Activated B cell treated with CpG ODN at 0.5 μM for 24 hours (primary cell): ENCODE results near the gene CRIP3. TPM values are rescaled to one million over a fixed set of nuclear protein-coding genes. Genes with fewer than 3 reads are reported as not detected.

Experiments
- ATAC-seq: fragments of 200-7000 bp; cut with Tn5 transposase; one replicate; pipeline ENCODE4 v1.10.0; 2021; ENCODE audit warnings: low read depth, mild to moderate bottlenecking, moderate library complexity
- CTCF ChIA-PET: fragments of 350-600 bp; sonication (Branson Sonifier 250); formaldehyde crosslinking; loops from one replicate; lab custom pipeline; 2021; ENCODE audit warnings: antibody characterized with exemption; lab: Charles Lee
- POLR2A ChIA-PET: fragments of 350-600 bp; sonication (Branson Sonifier 250); formaldehyde crosslinking; loops from one replicate; lab custom pipeline; 2021; ENCODE audit warnings: antibody characterized with exemption; lab: Charles Lee
- DNase-seq: peaks from one replicate; pipeline ENCODE4 v3.0.0; 2022
- H3K27ac Mint-ChIP-seq: one replicate; pipeline ENCODE4 v1.8.0; 2020; ENCODE audit warnings: mixed read lengths
- H3K27me3 Mint-ChIP-seq: one replicate; pipeline ENCODE4 v1.8.0; 2021; ENCODE audit warnings: mixed read lengths
- H3K36me3 Mint-ChIP-seq: one replicate; pipeline ENCODE4 v1.8.0; 2021; ENCODE audit warnings: low read depth, mixed read lengths
- H3K4me1 Mint-ChIP-seq: one replicate; pipeline ENCODE4 v1.8.0; 2021; ENCODE audit warnings: mixed read lengths
- H3K4me3 Mint-ChIP-seq: one replicate; pipeline ENCODE4 v1.8.0; 2020; ENCODE audit warnings: mild to moderate bottlenecking, mixed read lengths
- H3K9me3 Mint-ChIP-seq: one replicate; pipeline ENCODE4 v1.8.0; 2020; ENCODE audit warnings: mixed read lengths
- intact Hi-C: fragments of 100-400 bp; cut with micrococcal nuclease; formaldehyde crosslinking; loops from one replicate; pipeline ENCODE4 v1.15.1; 2024
- total RNA-seq: library from RNA; stranded (reverse); gene quantifications from 2 replicates; pipeline ENCODE4 v1.2.3, GENCODE V29; 2022
- TF ChIP-seq, protein P1 (sequence below): fragments of 200-600 bp; IDR thresholded peaks from one replicate; pipeline ENCODE4 v1.8.0; 2022; ENCODE audit warnings: antibody characterized with exemption, mild to moderate bottlenecking

Gene CRIP3
- total RNA-seq, 1 donor from 2014 or later, result 49.9 TPM

DNA sequence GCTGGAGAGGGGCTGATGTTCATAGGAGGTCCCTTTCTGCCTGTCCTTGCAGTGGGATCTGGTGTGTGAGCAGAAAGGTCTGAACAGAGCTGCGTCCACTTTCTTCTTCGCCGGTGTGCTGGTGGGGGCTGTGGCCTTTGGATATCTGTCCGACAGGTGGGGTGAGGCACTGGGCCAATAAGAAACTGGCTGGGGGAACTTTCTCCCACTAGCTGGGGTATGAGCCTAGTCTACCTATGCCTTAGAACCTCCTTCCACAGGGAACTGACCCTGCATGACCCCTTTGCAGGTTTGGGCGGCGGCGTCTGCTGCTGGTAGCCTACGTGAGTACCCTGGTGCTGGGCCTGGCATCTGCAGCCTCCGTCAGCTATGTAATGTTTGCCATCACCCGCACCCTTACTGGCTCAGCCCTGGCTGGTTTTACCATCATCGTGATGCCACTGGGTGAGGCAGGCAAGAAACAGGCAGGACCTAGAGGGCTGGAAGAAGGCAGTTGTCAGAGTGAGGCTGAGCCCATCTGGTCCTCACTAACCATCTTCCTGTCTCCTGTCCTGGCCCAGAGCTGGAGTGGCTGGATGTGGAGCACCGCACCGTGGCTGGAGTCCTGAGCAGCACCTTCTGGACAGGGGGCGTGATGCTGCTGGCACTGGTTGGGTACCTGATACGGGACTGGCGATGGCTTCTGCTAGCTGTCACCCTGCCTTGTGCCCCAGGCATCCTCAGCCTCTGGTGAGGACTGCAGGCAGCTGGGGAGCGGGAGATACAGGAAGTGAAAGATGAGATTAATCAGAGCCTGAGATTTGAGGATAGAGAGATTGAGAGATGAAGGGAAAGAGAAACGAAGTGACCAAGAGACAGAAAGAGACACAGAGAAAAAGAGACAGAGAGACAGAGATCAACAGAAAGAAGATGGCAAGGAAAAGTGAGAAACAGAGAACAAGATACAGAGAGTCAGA, 9.0 kb downstream of the CRIP3 start:
- no peaks in the 10 kb centered on the region for H3K36me3 Mint-ChIP-seq
- TF ChIP-seq, protein P1, sequence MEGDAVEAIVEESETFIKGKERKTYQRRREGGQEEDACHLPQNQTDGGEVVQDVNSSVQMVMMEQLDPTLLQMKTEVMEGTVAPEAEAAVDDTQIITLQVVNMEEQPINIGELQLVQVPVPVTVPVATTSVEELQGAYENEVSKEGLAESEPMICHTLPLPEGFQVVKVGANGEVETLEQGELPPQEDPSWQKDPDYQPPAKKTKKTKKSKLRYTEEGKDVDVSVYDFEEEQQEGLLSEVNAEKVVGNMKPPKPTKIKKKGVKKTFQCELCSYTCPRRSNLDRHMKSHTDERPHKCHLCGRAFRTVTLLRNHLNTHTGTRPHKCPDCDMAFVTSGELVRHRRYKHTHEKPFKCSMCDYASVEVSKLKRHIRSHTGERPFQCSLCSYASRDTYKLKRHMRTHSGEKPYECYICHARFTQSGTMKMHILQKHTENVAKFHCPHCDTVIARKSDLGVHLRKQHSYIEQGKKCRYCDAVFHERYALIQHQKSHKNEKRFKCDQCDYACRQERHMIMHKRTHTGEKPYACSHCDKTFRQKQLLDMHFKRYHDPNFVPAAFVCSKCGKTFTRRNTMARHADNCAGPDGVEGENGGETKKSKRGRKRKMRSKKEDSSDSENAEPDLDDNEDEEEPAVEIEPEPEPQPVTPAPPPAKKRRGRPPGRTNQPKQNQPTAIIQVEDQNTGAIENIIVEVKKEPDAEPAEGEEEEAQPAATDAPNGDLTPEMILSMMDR, result no peak
- no peak overlapping the region for H3K27ac Mint-ChIP-seq
- CTCF ChIA-PET, result interaction anchor here (1.7 kb wide), 1 partner anchor 9 kb away, joined by 8 read pairs; the partner anchor contains the start of gene CRIP3
- no peak for DNase-seq
- intact Hi-C loops, result no loop called here
- peaks cover 2% of the 10 kb centered on the region for H3K27me3 Mint-ChIP-seq
- no peak for ATAC-seq
- POLR2A ChIA-PET, result interaction anchor here (0.5 to 1.3 kb wide), 3 partner anchors 23 to 50 kb away, joined by 3 to 7 read pairs (median 4); no protein-coding TSS in a partner anchor
- no peaks in the 10 kb centered on the region for H3K9me3 Mint-ChIP-seq
- H3K4me3 Mint-ChIP-seq, result no peak overlapping the region
- H3K4me1 Mint-ChIP-seq, result peaks cover 4% of the 10 kb centered on the region

DNA sequence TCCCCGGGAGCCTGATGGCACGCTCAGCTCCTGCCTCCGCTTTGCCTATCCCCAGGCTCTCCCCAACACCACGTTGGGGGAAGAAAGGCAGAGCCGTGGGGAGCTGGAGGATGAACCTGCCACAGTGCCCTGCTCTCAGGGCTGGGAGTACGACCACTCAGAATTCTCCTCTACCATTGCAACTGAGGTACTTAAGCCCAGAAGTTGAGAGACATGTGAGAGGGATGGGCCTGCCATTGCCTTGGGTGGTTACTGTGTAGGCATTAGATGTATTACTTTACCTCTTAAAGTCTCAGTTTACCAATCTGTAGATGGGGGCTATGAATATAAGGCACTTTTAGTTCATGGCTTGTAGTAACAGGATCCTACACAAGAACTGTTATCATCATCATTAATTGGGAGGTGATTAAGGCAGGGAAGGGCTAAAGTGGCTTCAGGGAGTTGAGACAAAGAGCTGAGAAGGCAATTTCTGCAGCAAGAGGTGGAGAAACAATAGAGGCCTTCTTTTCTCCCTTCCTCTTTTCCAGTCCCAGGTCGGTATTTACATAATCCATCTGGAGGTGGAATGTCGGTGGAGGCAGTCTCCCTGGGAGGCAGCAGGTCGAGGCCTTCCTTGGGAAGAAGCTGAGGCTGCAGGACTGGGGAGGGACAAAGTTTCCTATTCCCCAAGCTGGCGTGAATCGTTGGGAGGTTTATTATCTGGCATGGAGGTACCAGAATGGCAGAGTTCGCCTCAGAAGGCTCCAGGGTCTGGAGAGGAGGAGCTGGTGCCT, 9.9 kb downstream of the CRIP3 start:
- DNase-seq (no peak), ATAC-seq (no peak)
- intact Hi-C loops, result no loop called here
- TF ChIP-seq, protein P1, result no peak
- Mint-ChIP-seq H3K36me3 (no peaks in the 10 kb centered on the region), H3K9me3 (no peaks in the 10 kb centered on the region), H3K4me3 (no peak overlapping the region), H3K27me3 (peaks cover 2% of the 10 kb centered on the region), H3K4me1 (peaks cover 4% of the 10 kb centered on the region), H3K27ac (no peak overlapping the region)
- CTCF ChIA-PET, result interaction anchor here (1.7 to 2.5 kb wide), 3 partner anchors 9 to 99 kb away, joined by 4 to 13 read pairs (median 8); partner anchors contain the start of gene CRIP3
- POLR2A ChIA-PET, result interaction anchor here (0.5 to 1.3 kb wide), 2 partner anchors 24 to 51 kb away, joined by 3 to 4 read pairs; no protein-coding TSS in a partner anchor

DNA sequence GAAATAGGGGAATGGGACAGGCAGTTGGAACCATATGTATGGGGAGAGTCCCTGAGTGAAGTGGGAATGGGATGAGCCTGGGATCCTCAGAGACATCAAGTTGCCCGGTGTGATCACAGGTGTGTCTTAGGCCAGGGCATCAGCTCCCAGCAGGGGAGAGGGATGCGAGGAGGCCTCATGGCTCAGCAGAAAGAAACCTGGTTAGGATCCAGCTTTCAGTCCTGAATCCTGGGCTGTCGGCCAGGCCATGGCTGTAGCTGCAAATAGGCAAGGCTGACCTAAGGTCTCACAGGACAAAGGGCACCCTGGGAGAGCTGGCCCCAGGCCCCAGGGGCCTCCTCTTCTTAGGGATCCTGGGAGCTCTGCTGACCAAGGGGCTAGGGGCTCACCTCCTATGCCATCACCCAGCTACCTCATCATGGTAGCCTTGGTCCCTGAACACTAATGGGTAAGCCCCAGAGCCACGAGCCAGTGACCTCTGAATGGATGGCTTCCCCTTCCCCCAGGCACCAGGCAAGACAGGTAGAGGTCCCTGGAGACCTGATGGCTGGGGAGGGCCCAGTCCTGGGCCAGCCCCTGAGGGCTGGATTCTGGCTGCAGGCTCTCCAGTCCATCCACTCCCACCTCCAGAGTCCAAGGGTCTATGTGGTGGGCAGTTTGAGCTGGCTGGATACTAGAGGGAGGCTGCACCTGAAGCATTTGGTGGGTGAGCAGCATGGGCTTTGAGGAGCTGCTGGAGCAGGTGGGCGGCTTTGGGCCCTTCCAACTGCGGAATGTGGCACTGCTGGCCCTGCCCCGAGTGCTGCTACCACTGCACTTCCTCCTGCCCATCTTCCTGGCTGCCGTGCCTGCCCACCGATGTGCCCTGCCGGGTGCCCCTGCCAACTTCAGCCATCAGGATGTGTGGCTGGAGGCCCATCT, 10.7 kb downstream of the CRIP3 start, which contains the start of gene SLC22A7:
TSS of gene SLC22A7 (plus strand) at position 617 of the 921 bp plus-strand sequence. CDS start at position 716, 99 bp downstream.
- CTCF ChIA-PET, result interaction anchor here (2.1 to 2.5 kb wide), 2 partner anchors 10 to 100 kb away, joined by 4 to 13 read pairs; partner anchors contain the start of gene CRIP3
- POLR2A ChIA-PET, result interaction anchor here (0.6 kb wide), 1 partner anchor 272 kb away, joined by 3 read pairs; no protein-coding TSS in a partner anchor
- DNase-seq (no peak), ATAC-seq (no peak)
- Mint-ChIP-seq H3K4me3 (no peak within 1 kb of the TSS), H3K27ac (no peak within 1 kb of the TSS), H3K4me1 (peaks cover 4% of the 10 kb centered on the region), H3K27me3 (peaks cover 2% of the 10 kb centered on the region), H3K36me3 (no peaks in the 10 kb centered on the region), H3K9me3 (no peaks in the 10 kb centered on the region)
- intact Hi-C loops, result no loop called here
- TF ChIP-seq, protein P1, result no peak

DNA sequence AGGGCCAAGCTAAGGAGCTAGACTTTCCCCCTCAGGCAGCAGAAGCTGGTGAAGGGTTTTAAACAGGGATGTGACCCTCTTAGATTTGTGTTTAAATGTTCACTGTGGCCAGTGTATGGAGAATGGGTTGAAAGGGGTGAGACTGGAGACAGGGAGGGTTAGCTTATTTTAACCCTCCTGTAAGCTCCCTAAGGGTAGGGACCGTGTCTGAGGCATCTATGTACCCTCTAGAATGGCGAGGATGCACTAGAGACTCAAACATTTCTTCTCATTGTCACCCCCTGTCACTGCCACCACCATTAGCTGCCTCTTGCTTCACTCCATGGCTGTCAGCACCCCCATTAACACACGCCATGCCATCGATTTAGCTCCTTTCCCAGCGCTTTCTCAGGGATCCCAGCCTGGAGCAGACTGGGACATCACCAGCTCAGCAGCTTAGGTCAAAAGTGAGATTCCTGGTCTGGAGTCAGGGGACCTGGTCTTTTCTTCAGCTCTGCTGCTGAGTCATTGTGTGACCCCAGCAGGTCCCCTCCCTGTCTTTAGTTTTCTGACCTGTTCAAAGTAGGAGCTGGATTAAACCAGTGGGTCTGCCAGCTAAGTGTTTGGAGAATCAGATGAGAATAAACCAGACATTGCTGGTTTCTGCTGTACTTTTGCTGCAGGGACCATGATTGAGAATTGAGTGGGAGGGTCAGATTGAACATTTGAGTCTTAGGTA, 11.7 kb downstream of the CRIP3 start:
- H3K4me1 Mint-ChIP-seq, result peaks cover 4% of the 10 kb centered on the region
- H3K9me3 Mint-ChIP-seq, result no peaks in the 10 kb centered on the region
- ATAC-seq (no peak), DNase-seq (no peak)
- ChIA-PET POLR2A (interaction anchor here (1.2 kb wide), 1 partner anchor 12 kb away, joined by 5 read pairs; the partner anchor contains the start of gene CRIP3), CTCF (interaction anchor here (1.2 to 2.5 kb wide), 3 partner anchors 11 to 101 kb away, joined by 4 to 13 read pairs (median 4); partner anchors contain the start of gene CRIP3)
- no peak overlapping the region for H3K4me3 Mint-ChIP-seq
- intact Hi-C loops, result no loop called here
- TF ChIP-seq, protein P1, result no peak
- no peak overlapping the region for H3K27ac Mint-ChIP-seq
- no peaks in the 10 kb centered on the region for H3K36me3 Mint-ChIP-seq
- H3K27me3 Mint-ChIP-seq, result peaks cover 2% of the 10 kb centered on the region
